K562 (cell line): ENCODE results near the gene CSNK1G3. TPM values are rescaled to one million over a fixed set of nuclear protein-coding genes. Genes with fewer than 3 reads are reported as not detected.

Source experiments
- ATAC-seq: fragments of 200-7000 bp; cut with Tn5 transposase; 3 replicates; pipeline ENCODE4 v1.9.1; 2020; ENCODE audit warnings: moderate library complexity
- BruUV-seq: library from RNA; stranded (reverse); fragments of 400-500 nt; replicated peaks from 2 replicates; lab custom pipeline; 2021; lab: Mats Ljungman, UMichigan
- CTCF ChIA-PET: fragments of 300-600 bp; formaldehyde crosslinking; extraction: SDS; loops from one replicate; lab custom pipeline; 2021; ENCODE audit warnings: low intra/inter-chr PET ratio; lab: Yijun Ruan, JAX
- POLR2A ChIA-PET: fragments of 300-600, 350-650 bp; sonication (Branson Sonifier 250); formaldehyde crosslinking; extraction: SDS; loops from one replicate; lab custom pipeline; 2021; ENCODE audit warnings: antibody characterized with exemption, inconsistent platforms; lab: Yijun Ruan, JAX
- DNase-seq, 4 experiments: peaks; one replicate each; pipeline versions ENCODE4 v3.0.0 to v3.0.0-alpha.2; 2011 to 2018; ENCODE audit warnings: low spot score in 3 of 4, mixed read lengths in 3 of 4; ENCODE audit errors: extremely low read depth in 1 of 4
- FAIRE-seq: peaks from 2 replicates; lab custom pipeline; 2011; peaks lifted over from hg19 to GRCh38; lab: Jason Lieb, UNC
- H2AFZ ChIP-seq: 2 replicates; pipeline ENCODE4 v1.6.0; 2011; ENCODE audit warnings: low read depth, low read length, control low read depth, inconsistent platforms
- H3K27ac ChIP-seq: fragments of 200-600 bp; 3 replicates; pipeline ENCODE4 v1.8.0; 2011; ENCODE audit warnings: low read depth, mild to moderate bottlenecking, control low read depth, inconsistent platforms, low read length, moderate library complexity, mixed read lengths; ENCODE audit errors: extremely low read depth
- H3K27me3 ChIP-seq, 2 experiments: fragments of 300-600 bp in 1 of 2; 2 replicates in 1 of 2; 3 replicates in 1 of 2; pipeline versions ENCODE4 v1.6.0 to v1.8.0; 2011; ENCODE audit warnings: inconsistent platforms in 2 of 2, low read length in 2 of 2, mild to moderate bottlenecking in 1 of 2, mixed read lengths in 1 of 2, moderate library complexity in 1 of 2; ENCODE audit not compliant: control insufficient read depth in 2 of 2, insufficient read depth in 2 of 2
- H3K36me3 ChIP-seq: fragments of 300-600 bp; 3 replicates; pipeline ENCODE4 v1.8.0; 2011; ENCODE audit warnings: mild to moderate bottlenecking, low read length, inconsistent platforms; ENCODE audit not compliant: control insufficient read depth, insufficient read depth
- H3K4me1 ChIP-seq, 2 experiments: fragments of 200-600 bp in 1 of 2; replicated peaks in 1 of 2; 2 replicates in 1 of 2; 3 replicates in 1 of 2; pipeline versions ENCODE4 v1.5.1 to v1.8.0; 2011; ENCODE audit warnings: inconsistent platforms in 2 of 2, low read length in 2 of 2, mild to moderate bottlenecking in 1 of 2, mixed read lengths in 1 of 2, moderate library complexity in 1 of 2; ENCODE audit not compliant: control insufficient read depth in 2 of 2, insufficient read depth in 2 of 2
- H3K4me2 ChIP-seq: 2 replicates; pipeline ENCODE4 v1.6.1; 2011; ENCODE audit warnings: low read length, control low read depth, inconsistent platforms, mixed read lengths; ENCODE audit not compliant: insufficient read depth
- H3K4me3 ChIP-seq: fragments of 200-600 bp; sonication (generic), shearing (Covaris generic); 2 replicates; pipeline ENCODE4 v1.5.1; 2016; ENCODE audit warnings: control low read depth, inconsistent platforms
- H3K79me2 ChIP-seq: fragments of 200-600 bp; 3 replicates; pipeline ENCODE4 v1.8.0; 2011; ENCODE audit warnings: low read length, inconsistent platforms; ENCODE audit not compliant: control insufficient read depth, insufficient read depth
- H3K9ac ChIP-seq, 2 experiments: 2 replicates each; pipeline versions ENCODE4 v1.6.0 to v1.6.1; 2011; ENCODE audit warnings: low read depth in 2 of 2, low read length in 2 of 2, control low read depth in 1 of 2, inconsistent platforms in 1 of 2, mild to moderate bottlenecking in 1 of 2, mixed read lengths in 1 of 2; ENCODE audit not compliant: insufficient read depth in 1 of 2
- H3K9me1 ChIP-seq: one replicate; pipeline ENCODE4 v1.6.0; 2011; ENCODE audit warnings: inconsistent platforms, mild to moderate bottlenecking, low read length, moderate library complexity; ENCODE audit not compliant: control insufficient read depth, insufficient read depth
- H3K9me3 ChIP-seq: replicated peaks from 2 replicates; pipeline ENCODE4 v1.5.1; 2011; ENCODE audit warnings: low read depth, low read length, inconsistent platforms; ENCODE audit not compliant: control insufficient read depth, insufficient read depth
- H4K20me1 ChIP-seq: replicated peaks from 2 replicates; pipeline ENCODE4 v1.6.1; 2011; ENCODE audit warnings: low read length, inconsistent platforms, mixed read lengths; ENCODE audit not compliant: control insufficient read depth, insufficient read depth
- ATF3 ChIP-seq, 2 experiments: fragments of 450-650 bp in 1 of 2; sonication (generic) in 1 of 2; formaldehyde crosslinking in 1 of 2; IDR thresholded peaks in 1 of 2; conservative IDR thresholded peaks in 1 of 2; 2 replicates each; pipeline versions ENCODE4 v1.6.1 to v1.8.1; 2016 to 2023; ENCODE audit warnings: mild to moderate bottlenecking in 2 of 2, moderate library complexity in 2 of 2, inconsistent platforms in 1 of 2, missing genetic modification reagents in 1 of 2
- CREB3 ChIP-seq: fragments of 450-650 bp; conservative IDR thresholded peaks from 2 replicates; pipeline ENCODE4 v1.6.1; 2016; ENCODE audit warnings: missing genetic modification characterization, low read depth, mild to moderate bottlenecking, missing compliant biosample characterization, moderate library complexity
- CTBP1 ChIP-seq: fragments of 450-650 bp; IDR thresholded peaks from 2 replicates; pipeline ENCODE4 v1.6.1; 2016; ENCODE audit warnings: borderline replicate concordance
- HDAC6 ChIP-seq: IDR thresholded peaks from 2 replicates; pipeline ENCODE4 v1.6.1; 2012; ENCODE audit warnings: low read depth, mild to moderate bottlenecking, control low read depth, inconsistent platforms, low read length, moderate library complexity
- KLF16 ChIP-seq: IDR thresholded peaks from 2 replicates; pipeline ENCODE4 v1.6.1; 2016; ENCODE audit warnings: antibody characterized with exemption
- STAG1 ChIP-seq: sonication (generic); formaldehyde crosslinking; IDR thresholded peaks from 2 replicates; pipeline ENCODE4 v1.5.0; 2020; ENCODE audit warnings: missing genetic modification reagents, borderline replicate concordance
- TRIM24 ChIP-seq, 2 experiments: fragments of 450-650 bp; IDR thresholded peaks; 2 replicates each; pipeline ENCODE4 v1.6.1; 2016
- ZNF76 ChIP-seq: fragments of 250-450 bp; sonication (Bioruptor Pico); IDR thresholded peaks from 2 replicates; pipeline ENCODE4 v1.4.0; 2020; ENCODE audit warnings: mild to moderate bottlenecking, moderate library complexity, borderline replicate concordance
- ZNF766 ChIP-seq: fragments of 200-800 bp; sonication (Bioruptor generic); conservative IDR thresholded peaks from 2 replicates; pipeline ENCODE4 v1.6.1; 2016; ENCODE audit warnings: missing genetic modification characterization, missing compliant biosample characterization
- WGBS: fragments of 100-300 bp; shearing (Covaris generic); methylation state at CpG from one replicate; pipeline ENCODE4 v1.1.6; 2016; ENCODE audit warnings: low coverage, mixed read lengths; ENCODE audit not compliant: insufficient coverage; ENCODE audit errors: missing lambda C conversion rate; 5-methylcytosine and 5-hydroxymethylcytosine counted together
- in situ Hi-C: fragments of 300-500 bp; cut with MboI; formaldehyde crosslinking; loops from 4 replicates; pipeline ENCODE4 v1.15.0; 2018; ENCODE audit warnings: inconsistent platforms, mixed read lengths
- intact Hi-C: fragments of 100-400 bp; cut with micrococcal nuclease; formaldehyde crosslinking; loops from 2 replicates; pipeline ENCODE4 v1.14.2; 2022
- polyA plus RNA-seq, 8 experiments: library from polyadenylated mRNA; depleted of rRNA in 4 of 8; stranded (reverse) in 5 of 8; unstranded in 3 of 8; fragments of >200 nt; fragmentation: Nextera tagmentation in 2 of 8; fragmentation: Illumina TruSeq in 1 of 8; extraction: Ambion mirVana in 2 of 8; extraction: Trizol in 1 of 8; gene quantifications; 2 replicates each; pipeline versions ENCODE4 v1.2.1 to v1.2.3, GENCODE V29; 2011 to 2014; ENCODE audit warnings: inconsistent platforms in 1 of 8, missing spikeins in 1 of 8
- total RNA-seq, 7 experiments: library from RNA; depleted of rRNA in 6 of 7; stranded (reverse); fragments of >200 nt in 6 of 7; fragmentation: Illumina TruSeq in 2 of 7; extraction: Trizol in 2 of 7; gene quantifications; 2 replicates each; pipeline versions ENCODE4 v1.2.1 to v1.2.3, GENCODE V29; 2011 to 2021; ENCODE audit warnings: low replicate concordance in 1 of 7

The CSNK1G3 gene
- total and polyA plus RNA-seq, 9 of the 15 experiments (the other 6 are each of a cell fraction or from before 2014, with no cell fraction given) = 8.3 to 27.6 (median 16.5) TPM

- no peaks in the 10 kb centered on the region for H3K4me1 ChIP-seq
- BruUV-seq = no TSS peak
- 85% methylated on average over 4 of the region's 4 CpGs for whole genome bisulfite sequencing
- CTCF ChIA-PET = no interaction called here
- H4K20me1 ChIP-seq = no peaks in the 10 kb centered on the region
- ATAC-seq = no peak
- in situ Hi-C loops (no loop called here), intact Hi-C loops (loop anchor here (2.0 kb wide), 1 partner anchor 14 kb away; no protein-coding TSS in a partner anchor)
- H3K4me3 ChIP-seq = no peak overlapping the region
- no peaks in the 10 kb centered on the region; the same call in 1 of the 2 replicates for H3K9me3 ChIP-seq
- H3K27ac ChIP-seq = no peak overlapping the region
- peaks cover 16% of the 10 kb centered on the region; the same call in 2 of the 3 replicates for H3K79me2 ChIP-seq
- no peak overlapping the region for H3K4me2 ChIP-seq
- no peak for TF ChIP-seq CTBP1
- no peak for TF ChIP-seq HDAC6
- TF ChIP-seq ZNF76 (CRISPR knock-in tag) = no peak
- no peak for TF ChIP-seq CREB3
- no peak for TF ChIP-seq STAG1
- TF ChIP-seq ATF3 (IDR thresholded peaks at IDR 0.05) = no peak
- TF ChIP-seq ATF3 (CRISPR knock-in tag; conservative IDR thresholded peaks at IDR 0.05) = no peak
- no peak for TF ChIP-seq KLF16
- TF ChIP-seq TRIM24 (IDR thresholded peaks at IDR 0.05) = no peak
- TF ChIP-seq ZNF766 (CRISPR knock-in tag) = no peak
- no peak overlapping the region for H2AFZ ChIP-seq
- FAIRE-seq = no peak
- no peak overlapping the region for H3K9ac ChIP-seq
- H3K27me3 ChIP-seq = no peaks in the 10 kb centered on the region
- POLR2A ChIA-PET = no interaction called here
- H3K9me1 ChIP-seq = no peaks in the 10 kb centered on the region
- no peaks in the 10 kb centered on the region for H3K36me3 ChIP-seq
- no peak for DNase-seq
Observed at GRCh38 chr5:123528878-123529277, 16.9 kb downstream of the CSNK1G3 start.
